Middle frontal gyrus (tissue), 1 donor: Measurements from ENCODE around the gene HDAC4.

Experiments used
- DNase-seq: peaks from one replicate; pipeline ENCODE4 v3.0.0-alpha.2; 2015; ENCODE audit warnings: low spot score; ENCODE audit errors: extremely low spot score

HDAC4 gene

GRCh38 chr2:239129147-239129920 is 271.5 kb downstream of the HDAC4 start:
- DNase-seq = no peak

GRCh38 chr2:239128706-239129105 is 272.1 kb downstream of the HDAC4 start:
- no peak for DNase-seq

GRCh38 chr2:239127513-239127912 is 273.3 kb downstream of the HDAC4 start:
- no peak for DNase-seq

- DNase-seq = no peak
Observed at GRCh38 chr2:239125726-239126675, 274.8 kb downstream of the HDAC4 start.

GRCh38 chr2:239124152-239124899 is 276.5 kb downstream of the HDAC4 start:
- no peak for DNase-seq

- DNase-seq = no peak
Observed at GRCh38 chr2:239122421-239123110, 278.3 kb downstream of the HDAC4 start.

- peak; percentile 57 for DNase-seq
Observed at GRCh38 chr2:239121600-239122012, 279.2 kb downstream of the HDAC4 start.

- no peak for DNase-seq
Observed at GRCh38 chr2:239120664-239121063, 280.2 kb downstream of the HDAC4 start.

- DNase-seq = no peak
Observed at GRCh38 chr2:239119346-239120126, 281.3 kb downstream of the HDAC4 start.

GRCh38 chr2:239118675-239119211 is 282.1 kb downstream of the HDAC4 start:
- DNase-seq = no peak

GRCh38 chr2:239118264-239118663 is 282.6 kb downstream of the HDAC4 start:
- DNase-seq = no peak

- DNase-seq = no peak
Observed at GRCh38 chr2:239117831-239118230, 283.0 kb downstream of the HDAC4 start.

- DNase-seq = no peak
Observed at GRCh38 chr2:239116456-239117246, 284.2 kb downstream of the HDAC4 start.

GRCh38 chr2:239115616-239116015 is 285.2 kb downstream of the HDAC4 start:
- no peak for DNase-seq

GRCh38 chr2:239114616-239115265 is 286.1 kb downstream of the HDAC4 start:
- DNase-seq = no peak

- no peak for DNase-seq
Observed at GRCh38 chr2:239114119-239114581, 286.7 kb downstream of the HDAC4 start.

GRCh38 chr2:239113615-239114014 is 287.2 kb downstream of the HDAC4 start:
- no peak for DNase-seq

GRCh38 chr2:239113171-239113570 is 287.6 kb downstream of the HDAC4 start:
- no peak for DNase-seq
